ENCODE measurements around the gene MLANA.

Gene MLANA

GRCh38 chr9:5957166-5957565 is 66.5 kb downstream of the MLANA start:
- no peak for DNase-seq (ENCODE audit: low spot score)

DNA sequence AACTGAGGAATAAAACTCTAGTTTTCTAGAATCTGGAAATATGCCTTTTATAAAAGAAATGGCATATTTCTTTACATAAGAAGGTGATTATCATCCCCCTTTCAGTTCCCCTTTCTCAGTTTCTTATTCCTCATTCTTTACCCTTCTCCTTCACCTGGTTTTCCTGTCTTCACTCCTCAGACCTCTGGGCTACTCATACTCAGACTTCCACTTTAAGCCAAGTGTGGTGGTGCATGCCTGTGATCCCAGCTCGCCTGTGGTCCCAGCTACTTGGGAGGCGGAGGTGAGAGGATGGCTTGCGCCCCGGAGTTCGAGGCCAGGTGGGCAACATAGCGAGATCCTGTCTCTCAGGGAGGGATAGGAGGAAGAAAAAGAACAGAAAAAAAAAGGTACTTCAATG is 67.6 kb downstream of the MLANA start:
- DNase-seq (ENCODE audit: low spot score): no peak
